ENCODE results near the gene NINJ2.
"Not testable (repeated sequence)": the region's sequence is repeated elsewhere in the genome, so short reads cannot be mapped to it uniquely, and the experiment has no call there.

Gene NINJ2

DNA sequence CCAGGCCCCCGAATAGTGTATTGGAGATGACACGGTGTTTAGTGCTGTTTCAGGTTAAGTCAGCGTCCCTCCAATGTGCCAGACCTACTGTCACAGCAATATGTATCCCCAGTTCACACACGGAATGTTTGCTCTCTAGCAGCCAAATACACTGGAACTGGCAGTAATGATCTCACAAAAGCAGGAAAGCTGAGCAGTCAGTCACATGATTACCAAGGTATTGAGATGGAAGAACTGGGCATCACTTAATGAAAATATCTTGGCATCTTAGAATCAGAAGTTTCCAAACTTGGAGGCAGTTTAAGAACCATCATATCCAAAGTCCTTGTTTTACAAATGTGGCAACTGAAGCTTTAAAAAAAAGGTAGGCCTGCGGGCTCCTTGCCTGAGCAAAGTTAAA lies 23.3 kb downstream of the NINJ2 start:
- DNase-seq: no peak

DNA sequence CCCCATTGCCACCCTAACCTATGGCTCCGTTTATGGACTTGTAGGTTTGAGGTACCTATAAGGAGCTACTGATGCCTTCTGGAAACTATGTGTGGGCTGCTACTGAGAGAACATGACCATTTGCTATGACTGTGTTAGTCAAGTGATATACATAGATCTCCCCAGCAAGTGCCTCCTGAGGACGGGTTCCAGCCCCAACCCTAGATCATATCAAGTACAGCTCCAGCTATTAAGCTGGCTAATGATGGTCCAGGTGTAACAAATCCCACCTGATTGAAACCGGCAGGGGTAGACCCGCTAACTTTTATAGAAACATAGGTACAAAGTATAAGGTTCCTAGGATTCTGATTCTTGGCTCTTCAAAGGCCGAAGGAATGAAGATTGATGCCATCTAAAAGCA lies 23.7 kb downstream of the NINJ2 start:
- DNase-seq: no peak

DNA sequence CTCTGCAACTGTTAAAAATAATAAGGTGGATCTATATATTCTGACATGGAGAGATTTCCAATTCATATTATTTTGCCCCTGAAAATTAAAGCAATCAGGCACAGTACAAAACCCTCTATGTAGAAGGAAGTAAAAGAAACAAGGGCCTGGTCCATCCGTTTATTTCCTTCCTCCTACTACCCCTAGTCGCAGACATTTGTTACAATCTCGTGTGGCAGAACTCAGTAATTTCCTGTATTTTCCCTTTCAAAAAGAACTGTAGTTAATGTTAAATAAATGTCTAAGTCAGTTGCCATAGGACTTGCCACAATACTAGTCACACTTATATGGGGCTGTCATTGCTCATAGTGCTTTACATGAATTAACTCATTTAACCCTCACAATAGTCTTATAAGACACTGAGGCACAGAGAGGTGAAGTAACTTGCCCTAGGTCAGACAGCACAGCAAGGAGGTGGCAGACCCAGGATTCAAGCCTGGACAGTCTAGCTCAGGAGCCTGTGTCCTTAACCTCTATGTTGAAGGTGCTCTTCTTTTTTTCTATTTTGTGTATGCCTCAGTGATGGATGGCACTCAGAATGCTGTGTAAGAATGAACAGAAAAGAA lies 24.2 kb downstream of the NINJ2 start:
- no peak for DNase-seq

DNA sequence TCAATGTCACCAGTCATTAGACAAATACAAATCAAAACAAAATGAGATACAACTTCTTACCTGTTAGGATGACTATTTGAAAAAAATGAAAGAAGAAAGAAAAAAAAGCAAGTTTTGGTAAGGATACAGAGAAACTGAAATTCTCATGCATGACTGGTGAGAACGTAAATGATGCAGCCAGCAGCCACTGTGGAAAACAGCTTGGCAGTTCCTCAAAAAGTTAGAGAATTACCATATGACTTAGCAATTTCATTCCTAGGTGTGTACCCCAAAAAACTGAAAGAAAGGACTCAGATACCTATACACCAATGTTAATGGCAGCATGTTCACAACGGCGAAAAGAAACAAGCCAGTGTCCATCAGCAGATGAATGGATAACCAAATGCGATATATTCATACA lies 26.6 kb downstream of the NINJ2 start:
- DNase-seq: no peak

DNA sequence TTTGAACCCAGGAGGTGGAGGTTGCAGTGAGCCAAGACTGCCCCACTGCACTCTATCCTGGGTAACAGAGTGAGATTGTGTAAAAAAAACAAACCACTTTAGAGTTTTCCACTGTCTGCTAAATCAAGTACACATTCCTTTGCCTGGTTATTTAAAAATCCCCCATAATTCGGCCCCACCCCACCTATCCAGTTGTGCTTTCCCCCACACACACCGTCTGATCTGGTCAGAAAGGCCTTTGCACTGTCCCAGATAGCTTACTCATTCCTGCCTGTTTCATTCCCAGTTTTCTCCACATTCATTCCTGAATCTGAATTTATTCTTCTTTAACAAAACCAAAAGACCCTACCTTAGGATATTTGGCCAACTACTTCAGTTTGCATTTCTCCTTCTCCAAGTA lies 29.5 kb downstream of the NINJ2 start:
- no peak for DNase-seq

DNA sequence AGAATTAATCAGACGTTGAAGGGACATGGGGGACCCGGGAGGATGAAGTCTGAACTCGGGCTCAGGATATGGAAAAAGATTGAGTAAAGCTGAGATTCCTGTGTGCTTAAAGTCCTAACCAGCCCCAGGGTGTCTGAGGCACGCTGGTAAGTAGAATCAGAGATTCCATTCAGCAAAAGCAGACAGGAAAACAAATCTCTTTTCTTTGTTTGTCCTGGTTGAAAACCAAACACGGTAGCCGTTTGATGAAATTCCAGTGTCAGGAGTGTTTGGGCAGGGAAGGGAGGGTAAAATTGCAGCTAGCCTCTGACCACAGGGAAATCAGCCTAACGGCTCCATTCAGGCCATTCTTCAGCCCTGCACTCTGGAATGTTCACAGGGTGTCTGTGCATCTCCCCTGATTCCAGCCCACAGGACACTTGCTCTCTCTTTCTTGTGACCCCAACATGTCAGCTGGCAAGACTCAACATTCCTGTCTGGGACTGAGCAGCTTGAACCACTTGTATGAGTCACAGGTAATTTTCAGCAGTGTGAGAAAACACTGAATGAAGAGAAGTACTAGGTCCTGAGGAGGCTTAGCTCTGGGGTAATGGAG lies 31.0 kb downstream of the NINJ2 start:
- no peak for DNase-seq

DNA sequence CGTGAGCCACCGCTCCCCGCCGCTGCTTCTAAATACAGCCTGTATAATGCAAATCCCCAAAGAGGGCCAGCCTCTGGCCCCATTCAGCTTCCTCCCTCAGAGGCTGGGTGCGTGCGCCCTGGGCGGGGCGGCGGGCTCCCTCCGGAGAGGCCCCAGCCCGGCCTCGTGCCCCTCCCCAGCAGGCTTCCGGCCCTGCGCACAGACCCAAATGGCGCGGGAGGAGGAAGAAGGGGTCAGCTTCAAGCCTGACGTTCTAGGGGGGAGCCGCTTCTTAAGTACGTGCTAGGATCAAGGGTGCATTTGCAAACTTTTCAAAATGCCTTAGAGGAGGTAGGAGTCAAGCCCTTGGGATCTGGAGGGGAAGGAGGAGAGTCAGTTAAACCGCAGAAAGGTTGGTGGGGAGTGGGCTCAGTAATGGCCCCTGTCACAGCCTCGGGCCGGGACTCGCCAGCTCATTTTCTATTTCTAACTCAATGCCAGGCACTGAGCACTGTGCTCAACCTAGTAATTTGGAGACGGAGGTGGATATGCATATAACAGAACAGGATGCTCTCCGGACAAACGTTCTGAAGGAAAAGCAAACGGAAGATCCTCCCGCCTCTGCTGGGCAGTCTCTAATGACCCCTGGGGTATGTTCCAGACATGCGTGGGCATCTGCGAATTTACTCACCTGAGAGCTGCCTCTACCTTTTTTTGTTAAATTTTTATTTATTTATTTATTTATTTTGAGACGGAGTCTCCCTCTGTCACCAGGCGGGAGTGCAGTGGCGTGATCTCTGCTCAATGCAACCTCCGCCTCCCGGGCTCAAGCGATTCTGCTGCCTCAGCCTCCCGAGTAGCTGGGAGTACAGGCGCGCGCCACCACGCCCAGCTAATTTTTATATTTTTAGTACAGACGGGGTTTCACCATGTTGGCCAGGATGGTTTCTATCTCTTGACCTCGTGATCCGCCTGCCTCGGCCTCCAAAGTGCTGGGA lies 32.3 kb downstream of the NINJ2 start:
- peak; percentile 34 for DNase-seq

DNA sequence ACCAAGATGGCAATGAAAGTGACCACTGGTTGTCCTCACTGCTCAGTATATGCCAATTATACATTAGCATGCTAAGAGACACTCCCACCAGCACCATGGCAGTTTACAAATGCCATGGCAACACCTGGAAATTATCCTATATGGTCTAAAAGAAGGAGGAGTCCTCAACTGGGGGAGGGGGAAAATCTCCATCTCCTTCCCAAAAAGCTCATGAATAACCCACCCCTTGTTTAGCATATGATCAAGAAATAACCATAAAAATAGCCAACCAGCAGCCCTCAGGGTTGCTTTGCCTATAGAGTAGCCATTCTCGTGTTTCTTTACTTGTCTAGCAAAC lies 34.5 kb downstream of the NINJ2 start:
- DNase-seq: not testable (repeated sequence)

DNA sequence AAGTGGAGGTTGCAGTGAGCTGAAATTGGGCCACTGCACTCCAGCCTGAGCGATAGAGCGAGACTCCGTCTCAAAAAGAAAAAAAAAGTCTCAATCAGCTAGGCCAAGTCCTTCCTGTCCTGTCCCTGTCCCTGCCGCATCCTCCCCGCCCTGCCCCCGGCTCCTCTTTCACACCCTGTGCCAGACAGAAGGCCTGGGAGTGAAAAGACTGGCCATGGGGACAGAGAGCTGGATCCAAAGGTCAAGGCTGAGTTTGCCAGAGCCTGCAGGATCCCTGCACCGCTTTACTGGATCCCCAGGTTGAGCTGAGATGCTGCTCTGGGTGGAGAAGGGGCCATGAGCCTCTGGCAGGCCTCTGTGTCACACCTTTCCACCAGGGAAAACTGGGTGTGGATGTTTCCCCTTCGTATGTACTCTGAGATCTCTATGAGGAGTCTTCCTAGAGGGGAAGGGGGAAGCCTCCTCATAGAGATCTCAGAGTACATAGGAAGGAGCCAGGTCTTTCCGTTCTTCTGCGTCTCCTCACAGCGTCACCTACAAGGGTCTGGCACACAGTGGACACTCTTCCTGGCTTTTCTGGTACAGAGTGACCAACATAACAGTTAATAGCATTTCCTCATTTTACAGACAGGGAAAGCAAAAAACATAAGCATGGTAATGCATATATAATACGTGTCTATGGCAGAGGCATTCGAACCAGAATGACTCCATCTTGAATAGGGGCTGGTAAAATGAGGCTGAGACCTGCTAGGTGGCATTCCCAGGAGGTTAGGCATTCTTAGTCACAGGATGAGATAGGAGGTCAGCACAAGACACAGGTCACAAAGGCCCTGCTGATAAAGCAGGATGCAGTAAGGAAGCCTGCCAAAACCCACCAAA lies 35.1 kb downstream of the NINJ2 start:
- no peak for DNase-seq

DNA sequence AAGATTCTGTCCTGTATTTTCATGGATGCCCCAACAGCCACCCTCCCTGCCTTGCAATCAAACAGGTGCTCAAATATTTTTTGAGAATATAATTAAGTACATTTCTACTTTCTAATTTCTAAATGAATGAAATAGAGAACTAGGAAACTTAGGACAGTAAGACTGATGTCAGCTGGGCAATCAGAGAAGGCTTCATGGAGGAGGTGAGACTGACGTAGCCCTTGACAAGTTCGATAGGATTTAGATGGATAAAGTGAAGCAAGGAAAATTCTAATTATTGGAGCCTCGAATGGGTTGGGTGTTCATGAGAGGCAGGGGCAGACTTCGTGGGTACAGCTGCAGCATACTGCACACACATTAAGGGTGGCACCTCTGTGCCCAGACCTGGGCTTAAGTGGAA lies 36.0 kb downstream of the NINJ2 start:
- no peak for DNase-seq

DNA sequence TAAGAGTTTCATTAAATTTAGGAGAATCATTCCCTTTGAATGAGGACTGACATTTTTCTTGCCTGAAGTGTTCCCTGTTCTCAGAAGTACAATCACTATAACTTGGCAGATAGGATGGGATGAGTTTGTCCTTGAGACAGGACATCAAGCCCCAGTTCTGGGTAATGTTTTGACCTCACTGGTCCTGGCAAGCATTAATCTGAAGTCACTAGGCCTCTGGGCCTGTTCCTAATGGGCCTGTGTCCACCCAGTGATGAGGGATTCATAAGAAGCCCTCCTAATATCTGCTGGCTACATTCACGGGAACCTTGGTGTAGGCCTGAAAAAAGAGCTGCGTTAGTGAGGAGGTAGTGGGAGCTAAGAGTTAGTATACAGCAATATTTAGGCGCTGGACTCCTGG lies 37.2 kb downstream of the NINJ2 start:
- DNase-seq: no peak

DNA sequence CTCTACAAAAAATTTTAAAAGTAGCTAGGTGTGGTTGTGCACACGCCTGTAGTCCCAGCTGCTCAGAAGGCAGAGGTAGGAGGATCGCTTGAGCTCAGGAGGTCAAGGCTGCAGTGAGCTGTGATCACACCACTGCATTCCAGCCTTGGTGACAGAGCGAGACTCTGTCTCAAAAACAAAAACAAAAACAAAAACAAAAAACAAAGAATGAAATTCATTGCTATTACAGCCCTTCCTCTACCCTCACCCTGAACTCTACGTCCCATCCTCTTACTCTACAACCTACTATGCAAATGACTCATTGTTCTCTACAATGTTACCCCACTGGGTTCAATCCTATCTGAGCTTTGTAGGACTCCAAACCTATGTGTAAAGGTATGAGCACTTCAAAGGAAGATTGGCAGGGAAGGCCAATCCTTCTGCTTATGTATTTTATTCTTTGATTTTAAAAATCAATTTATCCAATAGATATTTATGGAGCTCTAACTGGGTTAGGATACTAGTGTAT lies 39.3 kb downstream of the NINJ2 start:
- no peak for DNase-seq

DNA sequence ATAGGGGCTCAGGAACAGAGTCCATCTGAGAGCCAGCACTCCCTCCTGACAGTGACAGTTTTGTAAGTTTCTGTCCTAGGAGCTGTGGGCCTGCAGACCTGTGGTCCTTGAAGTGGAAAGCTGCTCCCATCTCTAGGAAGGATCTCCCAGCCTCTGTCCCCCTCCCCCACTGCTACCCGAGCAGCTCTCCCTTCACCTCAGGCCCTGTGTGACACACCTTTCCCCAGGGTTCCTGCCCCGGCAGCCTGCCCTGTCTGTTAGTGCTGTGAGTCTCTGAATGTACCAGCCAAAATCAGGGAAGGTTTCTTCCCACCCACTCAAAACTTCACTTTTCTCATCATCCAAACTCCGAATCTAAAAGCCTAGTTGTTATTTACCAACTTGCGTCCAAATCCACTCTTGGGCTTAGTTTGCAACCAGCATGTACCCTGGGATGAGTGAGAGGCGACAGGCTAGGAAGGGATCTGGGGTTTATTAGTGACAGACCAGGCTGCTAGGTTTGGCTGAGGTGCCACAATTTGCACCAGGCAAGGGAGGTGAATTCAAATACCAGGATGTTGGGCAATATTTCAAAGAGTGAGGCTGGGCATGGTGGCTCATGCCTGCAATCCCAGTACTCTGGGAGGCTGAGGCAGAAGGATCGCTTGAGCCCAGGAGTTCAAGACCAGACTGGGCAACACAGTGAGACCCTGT lies 39.9 kb downstream of the NINJ2 start:
- no peak for DNase-seq

DNA sequence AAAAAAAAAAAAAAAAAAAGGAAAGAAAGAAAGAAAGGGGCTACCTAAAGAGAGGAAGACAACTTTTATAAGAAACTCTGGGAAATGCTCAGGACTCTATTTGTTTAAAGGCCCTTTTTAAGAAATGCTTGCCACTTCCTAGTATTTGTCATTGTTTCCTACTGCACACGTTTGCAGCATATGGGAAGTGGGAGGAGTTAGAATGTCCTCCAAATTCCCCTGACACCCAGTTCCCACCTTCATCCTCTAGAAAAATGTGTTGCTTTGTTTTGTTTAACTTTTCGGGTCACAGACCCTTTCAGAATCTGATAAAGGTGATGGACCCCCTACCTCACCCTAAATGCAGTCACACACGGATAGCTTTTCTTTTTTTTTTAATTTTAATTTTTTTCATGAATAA lies 40.8 kb downstream of the NINJ2 start:
- no peak for DNase-seq

DNA sequence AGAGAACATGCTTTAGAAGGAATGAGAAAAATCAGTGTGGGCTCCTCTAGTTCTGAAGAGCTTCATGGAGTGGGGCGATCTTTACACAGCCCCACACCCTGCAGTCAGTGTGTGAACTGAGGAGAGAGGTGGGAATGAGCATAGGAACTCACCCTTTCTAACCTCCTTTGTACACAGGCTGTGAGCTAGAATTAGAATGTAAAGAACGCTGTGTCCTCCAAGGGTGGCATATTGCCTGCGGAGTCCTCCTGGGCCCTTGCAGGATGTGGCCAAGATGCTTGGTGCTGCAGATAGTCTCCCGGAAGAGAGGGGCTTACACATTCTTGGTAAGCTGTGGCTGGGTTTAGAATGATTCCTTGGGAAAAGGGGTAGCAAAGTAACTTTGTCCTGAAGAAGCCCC lies 43.9 kb downstream of the NINJ2 start:
- DNase-seq: no peak

DNA sequence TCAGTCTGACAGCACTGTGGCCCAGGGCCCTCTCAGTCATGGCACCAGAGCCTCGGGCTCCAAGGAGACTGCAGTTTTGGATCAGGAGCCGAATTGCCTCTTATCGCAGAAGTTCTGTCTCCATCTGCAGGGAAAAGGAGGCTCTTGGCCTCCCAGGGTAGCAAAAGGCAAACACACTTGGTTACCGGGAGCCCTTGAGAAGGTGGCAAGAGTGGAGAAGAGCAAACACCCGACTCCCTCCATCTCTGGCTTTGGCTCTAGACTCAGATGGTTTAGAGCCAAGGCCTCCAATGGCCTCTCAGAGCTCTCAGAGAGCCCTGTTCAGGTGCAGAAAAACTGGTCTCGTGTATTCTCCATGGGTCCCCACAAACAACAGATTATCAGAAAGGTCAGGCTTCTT lies 44.6 kb downstream of the NINJ2 start:
- DNase-seq: no peak

DNA sequence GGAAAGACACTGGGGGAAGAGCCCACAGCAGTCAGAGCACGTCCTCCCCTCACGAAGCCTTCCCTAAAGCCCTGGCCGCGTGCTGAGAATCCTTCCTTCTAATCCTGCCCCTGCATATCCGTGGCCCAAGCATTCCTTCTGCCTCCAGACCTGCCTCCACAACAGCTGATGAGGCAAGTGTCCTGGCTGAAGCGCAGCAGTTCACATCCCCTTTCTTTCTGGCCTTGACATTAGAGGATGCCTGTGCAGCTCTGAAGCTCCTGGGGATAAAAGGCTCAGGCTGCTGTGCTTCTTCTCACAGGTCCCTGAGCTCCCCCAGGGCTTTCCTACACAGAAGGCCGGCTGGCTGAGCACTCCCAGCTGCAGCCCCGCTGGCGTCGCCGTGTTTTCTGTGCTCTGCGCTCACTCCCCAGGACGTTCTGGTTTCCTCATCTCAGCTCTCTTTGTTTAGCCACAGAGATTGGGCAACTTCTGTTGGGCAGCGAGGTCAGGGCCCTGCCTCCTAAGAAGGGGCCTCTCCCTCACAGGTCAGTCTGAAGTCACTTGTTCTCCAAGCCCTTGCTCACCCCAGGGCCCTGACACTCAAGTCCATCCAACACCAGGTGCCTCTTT lies 45.8 kb downstream of the NINJ2 start:
- DNase-seq: peak; percentile 52

DNA sequence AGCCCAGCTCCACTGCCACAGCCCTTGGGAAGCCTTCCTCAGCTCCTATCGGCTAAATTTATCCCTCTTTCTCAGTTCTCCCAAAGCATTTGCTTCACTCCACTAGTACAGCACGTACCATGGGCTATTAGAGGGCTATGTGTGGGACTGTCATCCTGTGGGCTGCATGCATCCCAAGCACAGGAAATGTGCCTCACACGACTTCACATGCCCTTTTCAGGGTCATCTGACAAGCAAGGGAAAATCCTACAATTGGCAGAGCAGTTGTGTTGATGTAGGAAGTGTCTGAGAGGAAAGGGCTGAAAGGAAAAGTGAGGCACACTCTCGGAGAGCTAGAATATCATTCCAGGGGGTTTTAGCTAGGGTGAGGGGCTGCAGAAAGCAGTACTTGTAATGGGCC lies 47.6 kb downstream of the NINJ2 start:
- DNase-seq: no peak

DNA sequence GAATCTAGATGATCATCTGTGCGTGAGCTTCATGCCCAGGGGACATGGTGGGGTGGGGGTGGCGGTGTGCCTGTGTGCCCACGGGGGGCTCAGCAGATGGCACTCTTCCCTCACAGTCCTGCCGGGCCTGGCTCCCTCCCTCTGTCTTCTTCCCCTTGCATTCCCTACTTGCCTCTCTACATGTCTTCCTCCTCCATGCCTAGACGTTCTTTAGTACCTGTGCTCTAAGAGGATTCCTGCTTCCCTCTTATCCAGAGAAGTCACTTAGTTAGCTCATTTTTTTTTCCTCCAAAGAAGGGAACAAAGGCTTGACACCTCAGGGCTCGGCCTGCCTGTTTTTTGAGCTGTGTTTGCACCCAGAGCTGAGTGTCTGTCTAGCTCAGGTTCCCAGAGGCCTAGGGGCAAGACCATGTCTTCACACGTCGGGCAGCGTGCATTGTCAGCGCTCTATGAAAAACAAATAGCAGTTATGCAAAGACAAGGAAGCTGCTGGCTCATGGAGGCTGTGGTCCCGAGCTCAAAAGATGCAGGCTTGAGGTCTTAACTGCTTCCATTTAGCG lies 48.8 kb downstream of the NINJ2 start:
- peak; percentile 43 for DNase-seq

DNA sequence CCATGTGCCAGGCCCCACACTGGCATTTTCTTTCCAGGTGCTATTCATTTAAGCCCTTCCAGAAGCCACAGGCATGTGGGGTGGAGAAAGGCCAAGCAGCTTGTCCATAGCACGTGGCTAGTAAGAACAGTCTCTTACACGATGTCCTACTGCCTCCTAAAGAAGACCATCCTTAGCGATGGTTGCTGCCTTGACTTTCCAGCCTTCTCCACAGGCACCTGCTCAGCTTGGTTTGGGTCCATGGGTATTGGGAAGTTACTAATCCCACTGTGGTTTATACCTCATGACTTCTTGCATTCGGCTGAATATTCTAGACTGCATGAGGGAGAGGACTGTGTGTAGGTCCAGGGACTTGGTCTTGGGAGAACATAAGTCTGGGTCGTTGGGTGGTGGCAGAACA lies 49.2 kb downstream of the NINJ2 start:
- no peak for DNase-seq

DNA sequence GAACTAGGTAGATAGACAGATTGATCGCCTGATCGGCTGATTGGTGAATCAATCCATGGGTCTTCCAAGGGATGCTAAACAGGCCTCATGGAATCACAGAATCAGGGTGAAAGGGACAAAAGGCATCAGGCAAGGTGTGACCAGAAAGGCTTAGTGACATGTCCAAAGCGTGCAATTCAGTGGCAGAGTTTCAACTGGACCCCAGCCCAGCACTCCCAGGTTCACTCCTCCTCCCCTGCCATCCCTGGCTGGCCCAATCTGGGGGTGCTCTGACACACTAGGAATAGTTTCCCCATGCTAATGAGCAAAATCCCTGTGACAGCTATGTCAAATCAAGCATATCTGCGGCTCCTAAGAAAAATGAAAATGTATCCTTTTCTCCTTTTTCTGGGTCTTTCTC lies 50.4 kb downstream of the NINJ2 start:
- no peak for DNase-seq

DNA sequence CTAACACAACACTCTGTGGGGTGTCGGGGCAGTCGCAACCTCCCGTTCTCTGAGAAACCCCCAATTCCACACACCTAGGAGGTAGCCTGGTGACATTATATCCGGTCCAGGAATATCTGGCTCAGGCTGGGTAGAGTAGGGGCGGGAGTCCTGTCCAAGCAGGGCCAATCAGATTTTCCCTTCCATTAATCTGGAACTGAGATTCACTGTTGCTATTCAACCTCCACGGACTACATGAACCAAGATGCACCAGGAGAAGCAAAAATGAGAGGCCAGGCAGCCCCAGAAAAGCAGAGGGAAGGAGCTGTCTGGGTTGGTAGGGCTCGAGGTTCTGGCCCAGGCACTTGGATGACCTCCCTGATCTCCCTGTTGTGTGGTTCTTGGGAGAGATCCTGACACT lies 51.0 kb downstream of the NINJ2 start:
- DNase-seq: no peak

Measured in CD4-positive, alpha-beta T cell treated with Interleukin-15 for 1 hour (primary cell).